Measurements from ENCODE around the gene PAM. TPM values are rescaled to one million over a fixed set of nuclear protein-coding genes. Genes with fewer than 3 reads are reported as not detected.

PAM gene
- total and polyA plus RNA-seq, 2 of the 8 experiments (the other 6 are each of a cell fraction or from before 2014, with no cell fraction given): 30.4 to 67.8 TPM

DNA sequence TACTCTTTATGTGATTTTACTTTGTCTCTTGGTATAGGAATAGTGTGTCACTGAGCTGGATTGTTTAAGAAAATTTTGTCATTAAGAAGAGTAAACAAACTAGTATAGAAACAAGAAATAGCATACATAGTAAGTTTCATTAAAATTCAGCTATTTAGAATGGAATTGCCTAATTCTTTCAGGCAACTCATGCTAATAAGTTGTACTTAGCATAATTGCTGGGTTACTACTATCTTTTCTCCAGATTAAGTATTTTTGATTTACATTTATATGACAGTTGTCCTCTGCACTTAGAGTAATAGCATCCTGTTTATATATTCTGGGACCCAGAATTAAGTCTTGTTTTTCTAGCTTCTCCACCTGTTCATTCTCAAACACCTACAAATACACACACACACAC lies 85.9 kb downstream of the PAM start:
- Histone ChIP-seq H3K9me3 (ENCODE audit: insufficient read depth in 2 of 2, low read depth in 1 of 2, low read length in 1 of 2) (no peaks in the 10 kb centered on the region), H3K4me3 (ENCODE audit: extremely low read depth in 1 of 4, insufficient read depth in 2 of 4, low read depth in 3 of 4, low read length in 4 of 4) (no peak overlapping the region), H3K18ac (ENCODE audit: extremely low read depth, low read length) (no peak overlapping the region), H4K5ac (ENCODE audit: insufficient read length, low read depth, low read length) (no peak overlapping the region), H3K79me2 (ENCODE audit: control insufficient read depth in 1 of 2, insufficient read depth in 2 of 2, low read length in 2 of 2) (no peaks in the 10 kb centered on the region), H2AK5ac (ENCODE audit: low read depth, low read length) (no peak overlapping the region), H2BK12ac (ENCODE audit: low read depth, low read length) (no peak overlapping the region), H3K4ac (replicated peaks; ENCODE audit: insufficient read length, low read depth, low read length) (no peak overlapping the region), H3K27ac (ENCODE audit: low read depth, low read length) (no peak overlapping the region), H4K20me1 (replicated peaks in 1 of 2; ENCODE audit: control insufficient read depth in 1 of 2, insufficient read depth in 2 of 2, low read length in 2 of 2) (no peaks in the 10 kb centered on the region), H2BK5ac (ENCODE audit: low read depth, low read length) (no peak overlapping the region), H3K56ac (replicated peaks; ENCODE audit: insufficient read length, low read depth, low read length) (no peak overlapping the region), H4K91ac (replicated peaks; ENCODE audit: insufficient read length, low read length) (no peak overlapping the region), H3K23ac (ENCODE audit: insufficient read length) (no peak overlapping the region), H3K79me1 (ENCODE audit: low read depth, low read length) (no peaks in the 10 kb centered on the region), H2AFZ (ENCODE audit: low read length) (no peak overlapping the region), H2BK120ac (replicated peaks; ENCODE audit: low read depth, low read length) (no peak overlapping the region), H3K4me2 (ENCODE audit: insufficient read depth in 1 of 2, low read depth in 2 of 2, low read length in 2 of 2) (no peak overlapping the region), H3K36me3 (ENCODE audit: control insufficient read depth in 2 of 4, insufficient read depth in 4 of 4, low read length in 3 of 4) (no peaks in the 10 kb centered on the region), H3K4me1 (replicated peaks in 1 of 4; ENCODE audit: control insufficient read depth in 3 of 4, insufficient read depth in 4 of 4, low read length in 3 of 4) (no peaks in the 10 kb centered on the region), H2BK20ac (ENCODE audit: low read length) (no peak overlapping the region), H4K8ac (ENCODE audit: extremely low read depth, insufficient read depth, low read length) (no peak overlapping the region), H3K27me3 (replicated peaks in 1 of 4; ENCODE audit: control insufficient read depth in 3 of 4, extremely low read depth in 1 of 4, insufficient read depth in 3 of 4, low read length in 3 of 4) (no peaks in the 10 kb centered on the region), H3K9ac (replicated peaks in 1 of 4; ENCODE audit: extremely low read depth in 1 of 4, low read depth in 3 of 4, low read length in 3 of 4) (no peak overlapping the region), H2BK15ac (ENCODE audit: low read length) (no peak overlapping the region), H3K23me2 (ENCODE audit: low read depth, low read length) (no peaks in the 10 kb centered on the region), H3K14ac (ENCODE audit: insufficient read length) (no peak overlapping the region)
- no peak for FAIRE-seq
- POLR2A ChIA-PET (ENCODE audit: partially characterized antibody): no interaction called here
- no peak for TF ChIP-seq CEBPB (IDR thresholded peaks at IDR 0.05; ENCODE audit: low read depth, low read length)
- TF ChIP-seq SP2 (IDR thresholded peaks at IDR 0.05; ENCODE audit: low read length): no peak
- no peak for TF ChIP-seq SIRT6 (IDR thresholded peaks at IDR 0.05; ENCODE audit: low read length)
- no peak for TF ChIP-seq KDM5A (IDR thresholded peaks at IDR 0.05; ENCODE audit: low read length)
- no peak for TF ChIP-seq RFX5 (IDR thresholded peaks at IDR 0.05; ENCODE audit: borderline replicate concordance, low read depth, low read length)
- no peak for TF ChIP-seq EGR1 (IDR thresholded peaks at IDR 0.05; ENCODE audit: borderline replicate concordance, low read depth, low read length)
- no peak for TF ChIP-seq TAF1 (IDR thresholded peaks at IDR 0.05; ENCODE audit: low read depth, low read length)
- TF ChIP-seq GABPA (IDR thresholded peaks at IDR 0.05; ENCODE audit: borderline replicate concordance, insufficient read depth, low read length): no peak
- TF ChIP-seq HDAC2 (IDR thresholded peaks at IDR 0.05; ENCODE audit: borderline replicate concordance in 1 of 2, low read depth in 2 of 2, low read length in 2 of 2): no peak
- TF ChIP-seq FOSL1 (IDR thresholded peaks at IDR 0.05; ENCODE audit: insufficient read depth, low read depth, low read length): no peak
- no peak for TF ChIP-seq CHD1 (IDR thresholded peaks at IDR 0.05; ENCODE audit: low read depth, low read length)
- TF ChIP-seq RXRA (IDR thresholded peaks at IDR 0.05; ENCODE audit: insufficient read depth, low read depth, low read length): no peak
- TF ChIP-seq BACH1 (IDR thresholded peaks at IDR 0.05; ENCODE audit: low read length): no peak
- TF ChIP-seq POLR2A (IDR thresholded peaks at IDR 0.05; ENCODE audit: control extremely low read depth in 1 of 2, low read depth in 2 of 2, low read length in 2 of 2): no peak
- no peak for TF ChIP-seq PHF8 (conservative IDR thresholded peaks at IDR 0.05; ENCODE audit: low read depth, low read length)
- no peak for TF ChIP-seq BCL11A (IDR thresholded peaks at IDR 0.05; ENCODE audit: low read depth in 2 of 2, low read length in 2 of 2)
- CTCF ChIA-PET (ENCODE audit: partially characterized antibody): interaction anchor here (0.6 to 1.6 kb wide), 3 partner anchors 11 to 21 kb away, joined by 3 to 5 read pairs (median 4); no protein-coding TSS in a partner anchor
- no peak for DNase-seq (ENCODE audit: low read depth in 1 of 2, low spot score in 2 of 2)

Measured in H1 (cell line).